Calu3 (cell line): ENCODE data around the gene RBM26. TPM values are rescaled to one million over a fixed set of nuclear protein-coding genes. Genes with fewer than 3 reads are reported as not detected.

Source experiments
- BruUV-seq: library from RNA; stranded (reverse); fragments of 400-500 nt; replicated peaks from 2 replicates; lab custom pipeline; 2021; lab: Mats Ljungman, UMichigan
- CTCF ChIA-PET: fragments of 300-600 bp; sonication (Branson Sonifier 250); formaldehyde crosslinking; loops from one replicate; lab custom pipeline; 2022; ENCODE audit warnings: antibody characterized with exemption; lab: Charles Lee
- DNase-seq: peaks from one replicate; pipeline ENCODE4 v3.0.0; 2022
- H3K27ac Mint-ChIP-seq: one replicate; pipeline ENCODE4 v1.8.0; 2022; ENCODE audit warnings: mixed read lengths; ENCODE audit not compliant: unreplicated experiment
- H3K27me3 Mint-ChIP-seq: one replicate; pipeline ENCODE4 v1.8.0; 2022; ENCODE audit warnings: mixed read lengths; ENCODE audit not compliant: unreplicated experiment
- H3K36me3 Mint-ChIP-seq: one replicate; pipeline ENCODE4 v1.8.0; 2022; ENCODE audit warnings: mild to moderate bottlenecking, moderate library complexity, mixed read lengths; ENCODE audit not compliant: insufficient read depth, unreplicated experiment
- H3K4me1 Mint-ChIP-seq: one replicate; pipeline ENCODE4 v1.8.0; 2022; ENCODE audit warnings: mild to moderate bottlenecking, low read depth, mixed read lengths; ENCODE audit not compliant: unreplicated experiment
- H3K4me3 Mint-ChIP-seq: one replicate; pipeline ENCODE4 v1.8.0; 2022; ENCODE audit warnings: mild to moderate bottlenecking, low read depth, moderate library complexity, mixed read lengths; ENCODE audit not compliant: unreplicated experiment
- H3K9me3 Mint-ChIP-seq: one replicate; pipeline ENCODE4 v1.8.0; 2022; ENCODE audit warnings: low read depth, mixed read lengths; ENCODE audit not compliant: unreplicated experiment
- intact Hi-C: fragments of 100-400 bp; cut with micrococcal nuclease; formaldehyde crosslinking; loops from one replicate; pipeline ENCODE4 v1.10.0; 2022; ENCODE audit not compliant: unreplicated experiment
- total RNA-seq: library from RNA; stranded (reverse); gene quantifications from 2 replicates; pipeline ENCODE4 v1.2.3, GENCODE V29; 2022
- TF ChIP-seq, protein P1 (sequence below): fragments of 200-600 bp; IDR thresholded peaks from one replicate; pipeline ENCODE4 v1.8.0; 2022; ENCODE audit warnings: antibody characterized with exemption; ENCODE audit not compliant: unreplicated experiment

The RBM26 gene
- total RNA-seq, 1 experiment from 2014 or later: 19.2 TPM

- CTCF ChIA-PET: no interaction called here
- Mint-ChIP-seq H3K36me3 (no peaks in the 10 kb centered on the region), H3K27me3 (no peaks in the 10 kb centered on the region), H3K4me1 (peaks cover 17% of the 10 kb centered on the region), H3K9me3 (no peaks in the 10 kb centered on the region), H3K27ac (no peak overlapping the region), H3K4me3 (no peak overlapping the region)
- intact Hi-C loops: no loop called here
- BruUV-seq: no TSS peak
- TF ChIP-seq, protein P1, sequence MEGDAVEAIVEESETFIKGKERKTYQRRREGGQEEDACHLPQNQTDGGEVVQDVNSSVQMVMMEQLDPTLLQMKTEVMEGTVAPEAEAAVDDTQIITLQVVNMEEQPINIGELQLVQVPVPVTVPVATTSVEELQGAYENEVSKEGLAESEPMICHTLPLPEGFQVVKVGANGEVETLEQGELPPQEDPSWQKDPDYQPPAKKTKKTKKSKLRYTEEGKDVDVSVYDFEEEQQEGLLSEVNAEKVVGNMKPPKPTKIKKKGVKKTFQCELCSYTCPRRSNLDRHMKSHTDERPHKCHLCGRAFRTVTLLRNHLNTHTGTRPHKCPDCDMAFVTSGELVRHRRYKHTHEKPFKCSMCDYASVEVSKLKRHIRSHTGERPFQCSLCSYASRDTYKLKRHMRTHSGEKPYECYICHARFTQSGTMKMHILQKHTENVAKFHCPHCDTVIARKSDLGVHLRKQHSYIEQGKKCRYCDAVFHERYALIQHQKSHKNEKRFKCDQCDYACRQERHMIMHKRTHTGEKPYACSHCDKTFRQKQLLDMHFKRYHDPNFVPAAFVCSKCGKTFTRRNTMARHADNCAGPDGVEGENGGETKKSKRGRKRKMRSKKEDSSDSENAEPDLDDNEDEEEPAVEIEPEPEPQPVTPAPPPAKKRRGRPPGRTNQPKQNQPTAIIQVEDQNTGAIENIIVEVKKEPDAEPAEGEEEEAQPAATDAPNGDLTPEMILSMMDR: no peak
- no peak for DNase-seq
Measured at GRCh38 chr13:79384022-79384610, 21.9 kb downstream of the RBM26 start.

DNA sequence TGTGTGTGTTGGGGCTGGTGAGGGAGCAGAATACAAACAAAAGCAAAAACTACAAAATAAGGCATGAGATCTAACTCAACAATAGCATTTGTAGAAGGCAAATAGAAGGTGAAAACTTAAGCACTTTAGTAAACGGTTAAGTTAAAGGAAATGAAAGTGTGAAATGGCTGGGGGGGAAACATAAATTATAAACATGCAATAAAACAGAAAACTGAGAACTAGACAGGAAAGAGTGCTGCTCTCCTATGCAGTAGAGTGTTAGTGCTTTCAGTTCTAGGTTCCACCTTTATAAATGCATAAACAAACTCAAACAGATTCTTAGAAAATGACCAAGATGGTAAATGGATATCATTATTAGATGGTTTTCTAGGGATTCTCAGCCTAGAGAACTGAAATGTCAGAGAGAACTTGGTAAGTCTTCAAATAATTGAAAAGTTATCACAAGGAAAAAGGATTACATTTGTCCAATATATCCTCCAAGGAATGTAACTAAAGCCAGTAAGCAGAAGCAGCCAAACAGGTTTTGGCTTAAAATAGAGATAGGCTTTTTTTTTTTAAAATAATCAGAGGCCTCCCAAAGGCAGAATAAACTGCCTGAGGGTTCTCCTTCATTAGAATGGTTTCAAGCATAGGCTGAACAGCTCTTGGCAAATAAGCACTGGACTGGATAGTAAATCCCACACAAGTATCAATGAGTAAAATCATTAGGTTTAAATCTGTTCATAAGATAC, 23.3 kb downstream of the RBM26 start:
- H3K27me3 Mint-ChIP-seq: no peaks in the 10 kb centered on the region
- H3K9me3 Mint-ChIP-seq: no peaks in the 10 kb centered on the region
- intact Hi-C loops: no loop called here
- BruUV-seq: no TSS peak
- DNase-seq: no peak
- H3K4me3 Mint-ChIP-seq: no peak overlapping the region
- H3K36me3 Mint-ChIP-seq: no peaks in the 10 kb centered on the region
- TF ChIP-seq, protein P1: no peak
- peaks cover 17% of the 10 kb centered on the region for H3K4me1 Mint-ChIP-seq
- CTCF ChIA-PET: no interaction called here
- H3K27ac Mint-ChIP-seq: peak overlapping the region; percentile 68

- H3K36me3 Mint-ChIP-seq: no peaks in the 10 kb centered on the region
- peak overlapping the region; percentile 43 for H3K4me3 Mint-ChIP-seq
- no peak for DNase-seq
- H3K9me3 Mint-ChIP-seq: no peaks in the 10 kb centered on the region
- CTCF ChIA-PET: interaction anchor here (0.6 kb wide), 1 partner anchor 161 kb away, joined by 3 read pairs; no protein-coding TSS in a partner anchor
- H3K27ac Mint-ChIP-seq: peak overlapping the region; percentile 76
- peaks cover 17% of the 10 kb centered on the region for H3K4me1 Mint-ChIP-seq
- BruUV-seq: no TSS peak
- intact Hi-C loops: no loop called here
- no peaks in the 10 kb centered on the region for H3K27me3 Mint-ChIP-seq
- TF ChIP-seq, protein P1: no peak
Measured at GRCh38 chr13:79380997-79381396, 25.1 kb downstream of the RBM26 start.

- Mint-ChIP-seq H3K27ac (no peak overlapping the region), H3K9me3 (no peaks in the 10 kb centered on the region), H3K4me1 (peaks cover 17% of the 10 kb centered on the region), H3K4me3 (no peak overlapping the region), H3K36me3 (no peaks in the 10 kb centered on the region), H3K27me3 (no peaks in the 10 kb centered on the region)
- TF ChIP-seq, protein P1: no peak
- DNase-seq: no peak
- CTCF ChIA-PET: no interaction called here
- intact Hi-C loops: no loop called here
- no TSS peak for BruUV-seq
Measured at GRCh38 chr13:79379274-79379673, 26.8 kb downstream of the RBM26 start.
